Ascending aorta (tissue), 2 donors: Measurements from ENCODE around the gene SLC18A2. TPM values are rescaled to one million over a fixed set of nuclear protein-coding genes. Genes with fewer than 3 reads are reported as not detected.
"Not testable (repeated sequence)": the region's sequence is repeated elsewhere in the genome, so short reads cannot be mapped to it uniquely, and the experiment has no call there.

Experiments used
- DNase-seq, 2 donors: peaks; one replicate each; pipeline ENCODE4 v3.0.0-alpha.2; 2019; ENCODE audit warnings: low spot score in 2 of 2
- H3K27ac ChIP-seq, 2 donors: fragments of 200-600 bp; sonication (generic); one replicate each; pipeline ENCODE4 v1.5.1; 2016 to 2017; ENCODE audit warnings: mild to moderate bottlenecking in 1 of 2
- H3K27me3 ChIP-seq: fragments of 200-600 bp; sonication (generic); one replicate; pipeline ENCODE4 v1.5.1; 2017
- H3K36me3 ChIP-seq, 2 donors: fragments of 200-600 bp; sonication (generic); one replicate each; pipeline ENCODE4 v1.5.1; 2016
- H3K4me1 ChIP-seq, 2 donors: fragments of 200-600 bp; sonication (generic); one replicate each; pipeline ENCODE4 v1.5.1; 2016 to 2017; ENCODE audit warnings: mild to moderate bottlenecking in 1 of 2
- H3K4me3 ChIP-seq, 2 donors: fragments of 200-600 bp; sonication (generic); one replicate each; pipeline ENCODE4 v1.5.1; 2016 to 2017; ENCODE audit warnings: mild to moderate bottlenecking in 1 of 2
- H3K9me3 ChIP-seq, 2 donors: fragments of 200-600 bp; sonication (generic); one replicate each; pipeline ENCODE4 v1.5.1; 2016
- CTCF ChIP-seq, 3 experiments: fragments of 200-600 bp in 2 of 3; fragments of 450-650 bp in 1 of 3; sonication (generic) in 2 of 3; IDR thresholded peaks; one replicate each; pipeline ENCODE4 v1.5.1; 2016 to 2019; ENCODE audit warnings: antibody characterized with exemption in 3 of 3, mild to moderate bottlenecking in 1 of 3, moderate library complexity in 1 of 3
- intact Hi-C: fragments of 100-400 bp; cut with DNase I; formaldehyde crosslinking; loops from one replicate; pipeline ENCODE4 v1.15.1; 2023
- total RNA-seq: library from RNA; depleted of rRNA; stranded (reverse); fragments of >200 nt; gene quantifications from one replicate; pipeline ENCODE4 v1.1.0, GENCODE V29; 2016

The SLC18A2 gene
- total RNA-seq, 1 donor from 2014 or later, result not detected

GRCh38 chr10:117223693-117224430 is 17.1 kb upstream of the SLC18A2 start:
- no peaks in the 10 kb centered on the region for H3K4me1 ChIP-seq
- H3K4me3 ChIP-seq, result no peak overlapping the region
- no peaks in the 10 kb centered on the region for H3K9me3 ChIP-seq
- no peak for DNase-seq
- TF ChIP-seq CTCF (IDR thresholded peaks at IDR 0.05), result no peak
- no peaks in the 10 kb centered on the region for H3K36me3 ChIP-seq
- no peaks in the 10 kb centered on the region for H3K27me3 ChIP-seq
- H3K27ac ChIP-seq, result no peak overlapping the region
- intact Hi-C loops, result no loop called here

GRCh38 chr10:117224881-117225280 is 16.0 kb upstream of the SLC18A2 start:
- TF ChIP-seq CTCF (IDR thresholded peaks at IDR 0.05), result no peak
- Histone ChIP-seq H3K4me3 (no peak overlapping the region), H3K4me1 (no peaks in the 10 kb centered on the region), H3K9me3 (no peaks in the 10 kb centered on the region), H3K27me3 (no peaks in the 10 kb centered on the region), H3K27ac (no peak overlapping the region), H3K36me3 (no peaks in the 10 kb centered on the region)
- intact Hi-C loops, result no loop called here
- no peak for DNase-seq

- no peak for TF ChIP-seq CTCF (IDR thresholded peaks at IDR 0.05)
- no peak overlapping the region for H3K4me3 ChIP-seq
- H3K27me3 ChIP-seq, result no peaks in the 10 kb centered on the region
- DNase-seq, result no peak
- H3K36me3 ChIP-seq, result no peaks in the 10 kb centered on the region
- no peaks in the 10 kb centered on the region for H3K9me3 ChIP-seq
- intact Hi-C loops, result no loop called here
- no peak overlapping the region for H3K27ac ChIP-seq
- no peaks in the 10 kb centered on the region for H3K4me1 ChIP-seq
Measured at GRCh38 chr10:117226813-117227451, 14.0 kb upstream of the SLC18A2 start.

GRCh38 chr10:117228210-117228609 is 12.7 kb upstream of the SLC18A2 start:
- no peak for TF ChIP-seq CTCF (IDR thresholded peaks at IDR 0.05)
- no peak overlapping the region for H3K27ac ChIP-seq
- intact Hi-C loops, result no loop called here
- no peak overlapping the region for H3K4me3 ChIP-seq
- no peaks in the 10 kb centered on the region for H3K36me3 ChIP-seq
- H3K9me3 ChIP-seq, result no peaks in the 10 kb centered on the region
- no peaks in the 10 kb centered on the region for H3K4me1 ChIP-seq
- DNase-seq, result no peak
- no peaks in the 10 kb centered on the region for H3K27me3 ChIP-seq

- H3K4me3 ChIP-seq, H3K4me1 ChIP-seq, H3K27ac ChIP-seq, H3K9me3 ChIP-seq, H3K27me3 ChIP-seq, H3K36me3 ChIP-seq, intact Hi-C loops, DNase-seq: not testable (repeated sequence)
Measured at GRCh38 chr10:117230107-117230506, 10.8 kb upstream of the SLC18A2 start.

GRCh38 chr10:117237401-117237991 is 3.4 kb upstream of the SLC18A2 start:
- intact Hi-C loops, result no loop called here
- no peaks in the 10 kb centered on the region for H3K4me1 ChIP-seq
- no peaks in the 10 kb centered on the region for H3K36me3 ChIP-seq
- H3K4me3 ChIP-seq, result no peak overlapping the region
- DNase-seq, result no peak
- no peaks in the 10 kb centered on the region for H3K9me3 ChIP-seq
- no peak for TF ChIP-seq CTCF (IDR thresholded peaks at IDR 0.05)
- H3K27me3 ChIP-seq, result peaks cover 7% of the 10 kb centered on the region
- no peak overlapping the region for H3K27ac ChIP-seq
